Measurements from ENCODE around the gene CEL.
"Not testable (repeated sequence)": the region's sequence is repeated elsewhere in the genome, so short reads cannot be mapped to it uniquely, and the experiment has no call there.

The CEL gene

GRCh38 chr9:133064241-133065069, 2.7 kb downstream of the CEL start:
- DNase-seq (ENCODE audit: low read depth): no peak

GRCh38 chr9:133065070-133065388, 3.2 kb downstream of the CEL start:
- DNase-seq (ENCODE audit: low read depth): no peak

GRCh38 chr9:133066181-133066983, 4.6 kb downstream of the CEL start:
- DNase-seq (ENCODE audit: low read depth): no peak

- no peak for DNase-seq (ENCODE audit: low read depth)
These were observed 5.2 kb downstream of the CEL start for GRCh38 chr9:133067006-133067405.

GRCh38 chr9:133067813-133068212, 6.0 kb downstream of the CEL start:
- DNase-seq (ENCODE audit: low read depth): no peak

- not testable (repeated sequence) for DNase-seq (ENCODE audit: low read depth)
These were observed 6.7 kb downstream of the CEL start for GRCh38 chr9:133068431-133068830.

GRCh38 chr9:133070500-133070961, 8.8 kb downstream of the CEL start:
- DNase-seq (ENCODE audit: low read depth): not testable (repeated sequence)

- not testable (repeated sequence) for DNase-seq (ENCODE audit: low read depth)
These were observed 9.2 kb downstream of the CEL start for GRCh38 chr9:133070985-133071384.

GRCh38 chr9:133071484-133072150, 9.8 kb downstream of the CEL start:
- no peak for DNase-seq (ENCODE audit: low read depth)

GRCh38 chr9:133072210-133072609, 10.4 kb downstream of the CEL start:
- DNase-seq (ENCODE audit: low read depth): not testable (repeated sequence)

- DNase-seq (ENCODE audit: low read depth): no peak
These were observed 11.6 kb downstream of the CEL start for GRCh38 chr9:133073086-133074014.

GRCh38 chr9:133074111-133074651, 12.4 kb downstream of the CEL start:
- peak; percentile 54 for DNase-seq (ENCODE audit: low read depth)

GRCh38 chr9:133075925-133076630, 14.3 kb downstream of the CEL start:
- peak; percentile 50 for DNase-seq (ENCODE audit: low read depth)

- DNase-seq (ENCODE audit: low read depth): no peak
These were observed 14.9 kb downstream of the CEL start for GRCh38 chr9:133076691-133077090.

GRCh38 chr9:133078486-133078885, 16.7 kb downstream of the CEL start:
- DNase-seq (ENCODE audit: low read depth): no peak

GRCh38 chr9:133080161-133080560, 18.4 kb downstream of the CEL start:
- no peak for DNase-seq (ENCODE audit: low read depth)

- DNase-seq (ENCODE audit: low read depth): not testable (repeated sequence)
These were observed 19.3 kb downstream of the CEL start for GRCh38 chr9:133080786-133081779.

- not testable (repeated sequence) for DNase-seq (ENCODE audit: low read depth)
These were observed 20.3 kb downstream of the CEL start for GRCh38 chr9:133081957-133082644.

- DNase-seq (ENCODE audit: low read depth): not testable (repeated sequence)
These were observed 21.9 kb downstream of the CEL start for GRCh38 chr9:133083688-133084087.

All from GM04504 (cell line).